HG03460 (cell line): ENCODE data around the gene UBE2V1.

Experiments
- ATAC-seq: cut with Tn5 transposase; IDR thresholded peaks from one replicate; pipeline ENCODE4 v1.9.1; 2021; ENCODE audit not compliant: unreplicated experiment

Gene UBE2V1

DNA sequence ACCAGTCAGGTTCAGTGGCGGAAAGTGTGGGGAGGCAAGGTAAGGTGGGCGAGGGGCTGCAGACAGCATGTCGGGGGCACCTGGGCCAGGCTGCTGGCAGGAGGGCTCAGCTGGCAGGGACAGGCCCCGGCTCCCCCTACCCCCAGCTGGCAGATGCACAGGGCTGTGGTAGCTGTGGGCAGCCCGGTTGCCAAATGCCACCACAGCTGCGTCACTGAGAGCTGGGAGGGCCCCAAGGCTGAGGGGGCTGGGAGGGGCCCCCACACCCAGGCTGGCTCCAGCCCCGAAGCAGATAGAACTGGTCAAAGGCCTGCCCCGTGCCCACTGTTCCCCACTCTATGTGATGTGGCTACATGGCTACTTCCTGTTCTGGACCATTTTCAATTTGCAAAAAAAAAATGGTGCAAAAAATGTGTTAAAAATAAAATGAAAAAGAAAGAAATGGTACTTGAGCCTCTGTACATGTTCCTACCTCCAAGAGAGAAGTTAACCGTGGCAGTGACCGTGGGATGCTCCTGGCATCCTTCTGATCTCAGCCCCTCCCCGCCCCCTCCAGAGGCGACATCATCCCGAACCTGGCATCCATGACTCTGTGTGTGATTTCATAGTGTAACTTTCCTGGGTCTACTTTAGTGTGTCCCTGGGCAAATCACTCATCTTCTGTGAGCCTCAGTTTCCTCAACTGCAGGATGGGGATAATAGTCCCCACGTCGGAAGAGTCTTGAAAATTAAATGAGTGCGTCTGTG is 64.4 kb downstream of the UBE2V1 start:
- ATAC-seq: no peak

DNA sequence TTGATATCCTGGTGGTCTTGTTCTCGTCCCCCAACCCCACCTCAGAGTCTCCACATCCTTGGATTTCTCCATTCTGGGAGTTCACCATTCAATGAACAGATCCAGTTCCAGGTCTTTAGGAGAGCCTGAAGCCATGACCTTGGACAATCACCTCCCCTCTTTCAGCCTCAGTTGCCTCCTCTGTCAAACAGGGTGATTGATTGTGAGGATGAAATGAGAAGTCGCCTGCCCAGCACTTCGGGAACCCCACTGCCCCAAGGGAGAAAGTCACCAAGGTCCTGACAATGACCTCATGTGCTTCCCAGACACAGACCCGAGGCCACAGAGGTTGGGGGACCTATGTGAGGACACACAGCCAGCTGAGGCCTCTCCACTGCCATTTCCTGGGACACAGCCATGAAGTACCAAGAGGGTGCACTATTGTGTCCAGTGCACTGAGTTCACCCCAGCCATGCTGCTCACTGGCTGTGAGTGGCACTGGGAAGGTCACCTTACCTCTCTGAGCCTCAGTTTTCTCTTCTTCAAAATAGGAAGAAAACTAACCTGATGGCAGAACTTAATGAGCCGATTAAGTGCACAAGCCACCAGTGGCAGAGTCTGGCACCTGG is 68.5 kb downstream of the UBE2V1 start:
- no peak for ATAC-seq

DNA sequence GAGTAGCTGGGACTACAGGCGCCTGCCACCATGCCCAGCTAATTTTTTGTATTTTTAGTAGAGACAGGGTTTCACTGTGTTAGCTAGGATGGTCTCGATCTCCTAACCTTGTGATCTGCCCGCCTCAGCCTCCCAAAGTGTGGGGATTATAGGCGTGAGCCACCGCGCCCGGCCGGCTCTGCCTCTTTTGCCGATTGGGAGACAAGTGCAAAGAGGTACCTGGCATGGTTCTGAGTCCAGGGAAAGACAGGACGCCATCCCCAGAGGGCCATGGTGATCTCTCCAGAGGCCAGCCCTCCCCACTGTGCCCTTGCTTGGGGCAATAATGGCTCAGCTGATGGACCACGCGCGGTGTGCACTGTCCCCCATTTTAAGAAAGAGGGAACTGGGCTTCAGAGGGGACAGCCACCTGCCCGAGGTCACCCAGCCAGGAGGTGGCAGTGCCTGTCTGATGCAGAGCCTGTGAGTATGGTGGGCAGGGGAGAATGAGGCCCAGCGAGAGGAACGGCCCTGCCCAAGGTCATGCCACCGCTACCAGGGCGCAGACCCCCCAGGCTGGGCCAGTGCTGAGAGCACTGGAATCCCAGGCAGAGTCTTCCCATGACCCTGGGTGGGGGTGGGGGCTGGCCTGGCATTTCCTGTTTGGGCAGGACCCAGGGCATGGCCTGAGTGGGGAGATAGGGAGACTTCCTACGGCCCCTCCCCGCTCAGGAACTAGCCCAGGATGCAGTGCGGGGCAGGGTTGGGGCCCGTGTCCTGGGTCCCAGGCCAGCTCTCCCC is 69.2 kb downstream of the UBE2V1 start:
- no peak for ATAC-seq

DNA sequence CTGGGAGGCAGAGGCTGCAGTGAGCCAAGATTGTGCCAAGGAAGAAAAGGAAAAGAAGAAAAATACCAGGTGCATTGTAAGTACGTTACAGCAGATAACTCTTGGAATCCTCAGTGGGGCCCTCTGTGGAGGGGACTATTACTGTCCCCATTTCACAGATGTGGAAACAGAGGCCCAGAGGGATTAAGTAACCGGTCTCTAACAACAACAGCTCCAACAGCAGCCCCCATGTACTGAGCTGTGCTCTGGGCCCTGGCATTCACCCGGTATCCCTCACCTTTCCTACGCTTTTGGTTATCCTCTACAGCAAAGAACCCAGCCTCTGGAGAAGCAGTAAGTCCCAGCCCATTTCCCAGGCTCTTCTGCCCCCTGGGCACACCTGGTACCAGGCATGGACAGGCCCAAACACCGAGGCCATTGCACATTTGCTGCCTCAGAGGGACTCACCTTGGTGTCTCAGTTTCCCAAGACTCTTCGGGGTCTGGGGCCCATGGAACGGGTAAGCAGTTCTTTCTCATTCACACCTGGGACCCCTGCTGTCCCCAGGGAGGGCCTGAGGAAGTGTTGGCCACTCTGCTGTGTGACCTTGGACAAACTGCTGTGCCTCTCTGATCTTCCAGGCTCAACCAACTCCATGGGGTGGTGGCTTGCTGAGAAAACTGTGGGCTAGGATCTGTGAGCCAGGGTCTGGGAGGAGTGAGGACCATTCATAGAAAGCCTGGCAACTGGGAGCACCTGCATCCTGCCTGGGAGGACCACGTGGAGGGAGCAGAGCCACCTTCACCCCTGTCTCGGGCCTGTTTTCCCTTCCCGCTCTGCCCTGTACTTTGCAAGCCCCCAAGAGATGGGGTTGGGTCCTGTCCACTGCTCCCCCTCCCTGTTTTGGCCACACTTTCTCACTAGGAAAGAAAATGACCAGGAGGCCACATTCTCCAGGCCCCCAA is 70.3 kb downstream of the UBE2V1 start:
- no peak for ATAC-seq

DNA sequence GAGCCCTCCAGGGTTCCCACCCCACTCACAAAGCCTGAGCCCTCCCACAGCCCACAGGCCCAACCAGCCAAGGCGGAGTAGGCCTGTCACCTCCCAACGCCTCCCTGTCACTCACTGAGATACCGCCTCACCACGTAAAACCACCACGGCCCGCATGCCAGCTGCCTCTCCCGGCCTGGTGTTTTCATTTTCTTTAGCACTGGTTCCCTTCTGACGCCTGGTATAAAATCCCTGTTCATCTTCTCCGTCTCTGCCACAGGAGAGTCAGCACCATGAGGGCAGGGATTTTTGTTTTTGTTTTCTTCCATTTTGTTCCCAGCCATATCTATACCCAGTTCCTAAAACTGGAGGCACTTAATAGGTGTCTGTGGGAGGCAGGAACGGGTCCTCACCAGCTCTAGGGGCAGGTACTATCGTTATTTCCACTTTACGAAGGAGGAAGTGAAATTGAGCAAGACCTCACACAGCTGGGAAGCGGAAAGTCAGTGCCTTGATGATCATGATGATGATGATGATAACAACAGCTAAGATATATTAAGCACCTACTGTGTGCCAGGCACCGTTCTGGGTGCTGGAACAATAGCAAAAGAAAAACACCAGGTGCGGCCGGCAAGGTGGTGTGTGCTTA is 71.6 kb downstream of the UBE2V1 start:
- no peak for ATAC-seq

DNA sequence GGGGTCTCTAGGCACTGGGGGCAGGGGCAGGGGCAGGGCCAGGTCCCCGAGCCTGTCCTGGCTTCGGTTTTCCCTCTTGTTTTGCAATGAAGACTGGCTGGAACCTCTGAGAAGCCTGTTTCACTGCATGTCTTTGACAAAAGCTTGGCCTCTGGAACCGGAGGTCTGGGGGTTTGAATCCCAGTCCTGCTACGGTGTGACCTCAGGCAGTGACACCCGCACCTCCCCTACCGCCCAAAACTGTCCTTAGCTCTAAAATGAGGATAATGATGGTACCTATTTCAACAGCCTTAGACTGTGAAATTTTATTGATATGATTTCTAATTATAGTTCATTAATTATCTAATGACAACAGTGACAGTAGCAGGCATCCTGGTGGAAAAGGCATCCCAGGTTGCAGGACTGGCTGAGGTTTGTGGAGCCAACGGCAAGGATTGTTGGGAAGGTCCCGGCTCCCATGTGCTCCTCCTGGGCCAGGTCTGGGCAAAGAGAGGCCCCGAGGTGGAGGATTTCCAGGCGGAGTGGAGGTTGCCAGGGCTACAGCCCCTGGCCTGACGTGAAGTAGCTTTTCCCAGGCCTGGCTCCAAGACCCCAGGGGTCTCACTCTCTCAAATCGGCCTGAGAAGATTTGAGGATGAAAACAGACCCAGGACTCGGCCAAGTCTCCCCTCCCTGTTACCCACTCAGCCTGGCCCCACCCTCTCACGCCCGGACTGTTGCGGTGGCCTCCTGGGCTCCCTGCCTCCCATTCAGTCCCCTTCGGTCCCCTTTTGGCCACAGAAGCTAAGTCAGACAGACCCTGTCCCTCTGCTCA is 72.3 kb downstream of the UBE2V1 start:
- no peak for ATAC-seq

DNA sequence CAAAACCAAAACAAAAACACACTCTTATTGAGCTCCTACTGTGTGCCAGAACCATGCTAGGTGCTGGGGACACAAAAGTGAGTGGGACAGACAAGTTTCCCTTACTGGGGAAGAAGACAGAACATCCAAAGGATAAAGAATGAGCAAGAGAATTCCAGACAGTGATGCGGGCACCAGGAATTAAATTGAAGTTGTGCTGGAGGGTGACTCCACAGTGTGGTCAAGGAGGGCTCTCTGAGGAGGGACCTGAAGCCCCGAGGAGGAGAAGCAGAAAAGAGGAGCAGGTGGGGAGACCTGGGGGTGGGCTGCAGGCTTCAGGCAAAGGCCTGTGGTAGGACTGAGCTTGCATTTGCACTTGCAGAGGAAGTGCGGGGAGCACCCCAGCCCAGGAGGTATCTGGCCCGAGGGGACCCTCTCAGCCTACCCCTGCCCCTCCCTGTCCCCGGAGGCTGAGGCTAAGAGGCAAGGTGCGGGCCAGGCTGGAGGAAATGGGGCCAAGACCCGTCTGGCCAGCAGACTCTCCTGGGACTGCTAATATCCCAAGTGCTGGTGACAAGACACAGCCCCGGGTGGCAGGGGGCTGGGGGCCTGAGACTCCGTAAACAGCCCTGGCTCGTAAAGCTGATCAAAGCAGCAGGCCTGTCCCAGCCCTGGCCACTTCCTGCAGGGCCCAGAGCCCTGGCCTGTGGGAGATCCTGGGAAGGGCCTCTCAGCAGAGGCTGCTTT is 73.1 kb downstream of the UBE2V1 start:
- no peak for ATAC-seq

DNA sequence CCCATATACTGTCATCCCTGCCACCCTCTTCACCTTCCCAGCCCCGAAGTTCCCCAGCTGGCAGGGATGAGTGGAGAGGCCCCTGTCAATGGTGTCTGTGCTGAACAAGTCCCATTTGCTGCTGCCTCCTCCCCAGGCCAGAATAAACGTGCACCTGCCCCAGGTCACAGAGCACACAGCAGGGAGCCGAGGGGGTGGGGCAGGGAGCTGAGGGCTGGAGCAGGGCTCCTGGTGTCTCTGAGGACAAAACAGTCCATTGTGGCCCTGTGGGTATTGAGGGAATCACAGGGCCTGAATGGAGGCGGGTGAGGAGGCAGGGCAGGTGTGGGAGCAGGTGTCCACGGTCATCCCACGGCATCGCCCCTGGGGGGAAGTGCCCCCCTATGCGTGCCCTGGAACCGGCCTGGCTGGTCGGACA is 74.4 kb downstream of the UBE2V1 start:
- ATAC-seq: no peak

DNA sequence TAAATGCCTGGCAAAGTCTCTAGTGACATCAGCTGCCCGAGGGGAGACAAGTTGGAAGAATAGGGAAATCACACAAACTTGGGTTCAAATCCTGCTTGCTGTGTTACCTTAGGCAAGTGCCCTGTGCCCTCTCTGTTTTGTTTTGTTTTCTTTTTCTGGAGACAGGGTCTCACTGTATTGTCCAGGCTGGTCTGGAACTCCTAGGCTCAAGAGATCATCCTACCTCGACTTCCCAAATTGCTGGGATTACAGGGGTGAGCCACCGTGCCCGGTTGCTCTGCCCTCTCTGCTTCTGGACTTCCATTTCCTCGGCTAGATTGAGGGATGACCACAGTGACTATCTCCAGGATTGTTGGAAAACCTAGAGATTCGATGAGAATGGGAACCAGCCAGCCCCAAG is 74.8 kb downstream of the UBE2V1 start:
- ATAC-seq: no peak

DNA sequence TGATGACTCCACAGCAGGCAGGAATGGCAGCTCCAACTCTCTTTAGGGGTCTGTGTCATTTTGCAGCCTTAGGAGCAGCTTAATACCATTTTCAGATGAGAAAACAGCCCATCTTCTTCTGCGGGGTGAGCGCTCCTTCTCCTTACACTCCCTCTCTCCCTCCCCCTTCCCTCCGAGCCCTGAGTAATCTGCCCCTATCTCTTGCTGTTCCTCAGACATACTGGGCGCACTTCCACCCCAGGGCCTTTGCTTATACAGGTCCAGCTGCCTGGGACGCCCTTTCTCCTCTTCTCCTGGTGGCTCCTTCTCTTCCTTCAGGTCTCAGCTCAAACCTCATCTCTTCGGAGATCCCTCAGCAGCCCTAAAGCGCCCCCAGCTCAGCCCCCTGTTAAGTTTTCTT is 75.4 kb downstream of the UBE2V1 start:
- ATAC-seq: no peak

DNA sequence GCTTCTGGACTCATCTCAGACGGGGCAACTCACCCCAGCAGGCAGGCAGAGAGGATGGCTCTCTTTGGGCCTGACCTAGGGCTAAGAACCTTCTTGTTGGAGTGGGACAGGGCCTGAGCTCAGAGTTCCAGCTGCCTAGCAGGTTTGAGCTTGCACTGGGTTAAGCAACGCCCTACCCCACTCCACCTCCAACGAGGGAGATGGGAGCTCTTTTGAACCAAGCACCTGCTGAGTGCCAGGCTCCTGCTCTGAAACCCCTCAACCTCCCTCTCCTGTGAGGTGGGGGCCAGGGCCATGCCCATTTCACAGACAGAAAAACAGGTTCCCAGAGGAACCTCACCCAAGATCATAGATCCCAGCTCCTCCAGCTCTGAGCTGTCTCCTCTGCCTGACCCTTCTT is 75.8 kb downstream of the UBE2V1 start:
- ATAC-seq: no peak

DNA sequence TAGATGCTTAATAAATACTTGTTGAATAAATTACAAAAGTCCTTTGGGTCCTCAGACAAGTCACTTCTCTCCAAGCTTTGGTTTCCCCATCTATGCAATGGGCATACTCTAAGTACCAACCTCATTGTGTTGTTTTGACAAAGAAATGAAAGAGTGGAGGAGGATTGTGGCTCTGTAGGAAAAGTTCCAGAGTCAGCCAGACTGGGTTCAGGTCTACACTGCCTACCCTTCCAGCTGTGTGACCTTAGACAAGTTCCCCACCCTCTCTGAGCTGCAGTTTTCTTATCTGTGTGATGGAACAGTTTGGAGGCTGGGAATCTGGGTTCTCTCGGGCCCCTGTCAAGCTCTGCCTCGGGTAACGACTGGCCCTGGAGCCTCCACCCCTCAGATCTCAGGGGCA is 76.2 kb downstream of the UBE2V1 start:
- ATAC-seq: no peak

DNA sequence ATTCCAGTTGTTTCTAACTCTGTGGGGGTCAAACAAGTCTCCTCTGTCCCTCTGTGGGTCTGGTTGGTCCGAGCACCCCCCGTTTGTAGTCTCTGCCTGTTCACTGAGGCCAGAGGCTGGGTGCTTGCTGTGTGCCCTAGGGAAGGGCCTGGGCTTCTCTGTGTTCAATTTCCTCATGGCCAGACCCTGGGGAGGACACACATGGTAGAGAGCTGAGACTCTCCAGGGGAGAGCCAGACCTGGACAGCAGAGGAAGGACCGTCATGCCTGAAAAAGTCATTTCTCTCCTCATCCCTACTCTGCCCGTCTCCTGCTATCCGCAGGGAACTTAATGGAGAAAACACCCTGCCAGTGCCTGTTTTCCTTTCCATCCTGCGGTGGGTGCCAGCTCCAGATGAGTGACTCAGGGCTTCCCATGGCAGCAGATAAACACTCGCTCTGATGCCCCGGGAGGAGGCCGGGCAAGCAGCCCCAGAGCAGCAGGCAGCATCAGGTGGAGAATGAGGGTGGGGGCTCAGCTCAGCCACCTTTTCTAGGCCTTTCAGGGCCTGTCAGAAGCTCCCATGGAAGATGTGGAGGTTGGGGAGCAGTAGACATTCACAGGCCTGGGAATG is 78.3 kb downstream of the UBE2V1 start:
- no peak for ATAC-seq

DNA sequence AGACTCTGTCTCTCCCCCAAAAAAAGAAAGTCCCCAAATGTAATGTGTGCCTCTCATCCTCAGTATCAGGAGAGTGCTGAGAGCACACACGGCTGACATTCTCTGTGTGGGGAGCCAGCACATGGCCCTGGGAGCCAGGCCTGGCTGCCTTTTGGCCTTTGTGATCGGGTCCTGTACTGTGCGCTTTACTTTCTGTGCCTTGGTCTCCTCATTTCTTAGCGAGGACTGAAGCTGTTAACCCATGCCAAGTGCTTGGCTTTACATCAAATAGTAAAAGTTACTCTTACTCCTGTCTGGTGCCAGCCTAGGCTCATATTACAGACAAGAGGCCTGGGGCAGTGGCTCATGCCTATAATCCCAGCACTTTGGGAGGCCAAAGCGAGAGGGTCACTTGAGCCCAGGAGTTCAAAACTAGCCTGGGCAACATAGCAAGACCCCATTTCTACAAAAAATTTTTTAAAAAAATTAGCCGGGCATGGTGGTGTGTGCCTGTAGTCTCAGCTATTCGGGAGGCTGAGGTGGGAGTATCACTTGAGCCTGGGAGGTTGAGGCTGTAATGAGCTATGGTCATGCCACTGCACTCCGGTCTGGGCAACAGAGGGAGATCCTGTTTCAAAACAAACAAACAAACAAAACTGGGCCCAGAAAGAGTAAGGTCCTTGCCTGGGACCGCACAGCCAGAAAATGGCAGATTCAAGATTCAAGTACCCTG is 79.8 kb downstream of the UBE2V1 start:
- no peak for ATAC-seq
